Measurements from ENCODE around the gene TCEANC2. TPM values are rescaled to one million over a fixed set of nuclear protein-coding genes. Genes with fewer than 3 reads are reported as not detected.

The TCEANC2 gene
- total and polyA plus RNA-seq, 3 donors from 2014 or later: 10.7 to 16.1 (median 14.1) TPM

DNA sequence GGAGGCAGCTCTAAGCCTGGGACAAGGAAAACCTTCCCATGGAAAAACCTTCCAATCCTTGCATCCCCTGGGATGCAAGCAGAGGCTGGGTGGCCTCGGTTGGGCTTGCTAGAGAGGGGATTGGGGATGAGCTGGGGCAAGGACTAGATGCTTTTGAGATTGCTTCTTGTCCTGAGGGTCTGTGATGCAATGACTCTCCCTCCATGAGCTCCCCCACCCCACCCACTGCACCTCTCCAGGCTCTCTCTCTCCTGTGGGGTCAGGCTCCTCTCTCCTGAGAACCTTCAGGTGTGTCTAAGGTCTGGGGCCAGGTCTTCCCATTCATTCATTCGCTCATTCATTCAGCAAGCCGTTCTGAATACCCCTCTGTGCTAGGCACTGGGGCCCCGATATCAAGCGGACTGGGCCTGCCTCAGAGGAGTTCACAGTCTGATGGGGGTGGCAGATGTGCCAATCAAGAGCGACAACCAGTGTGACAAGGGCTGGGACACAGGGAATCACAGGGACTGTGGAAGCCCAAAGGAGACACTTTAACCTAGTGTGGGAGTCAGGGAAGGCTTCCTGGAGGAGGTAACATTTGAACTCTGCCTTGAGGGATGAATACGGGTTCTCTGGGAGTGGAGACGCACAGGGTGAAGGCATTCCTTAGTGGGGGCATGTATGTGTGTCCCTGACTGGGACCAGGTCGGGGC is 41.9 kb upstream of the TCEANC2 start:
- WGBS, 2 donors: 80 to 85% methylated on average over 9 of the region's 9 CpGs
- no peaks in the 10 kb centered on the region for H3K9me3 ChIP-seq
- intact Hi-C loops (cut with DNase I; ENCODE audit: low total_unique reads): no loop called here
- DNase-seq: no peak
- no peaks in the 10 kb centered on the region for H3K36me3 ChIP-seq (ENCODE audit: low read depth, missing control alignments)
- H3K27me3 ChIP-seq: no peaks in the 10 kb centered on the region
- H3K4me3 ChIP-seq: no peak overlapping the region
- TF ChIP-seq CTCF (IDR thresholded peaks at IDR 0.05) (no peak), POLR2A (IDR thresholded peaks at IDR 0.05) (no peak)
- H3K27ac ChIP-seq: no peak overlapping the region
- H3K4me1 ChIP-seq: no peaks in the 10 kb centered on the region

- no peaks in the 10 kb centered on the region for H3K4me1 ChIP-seq
- no peaks in the 10 kb centered on the region for H3K27me3 ChIP-seq
- no peak overlapping the region for H3K4me3 ChIP-seq
- H3K36me3 ChIP-seq (ENCODE audit: low read depth, missing control alignments): no peaks in the 10 kb centered on the region
- no peak for DNase-seq
- H3K27ac ChIP-seq: no peak overlapping the region
- WGBS, 2 donors: 92% methylated on average over 6 to 9 of the region's 9 CpGs
- H3K9me3 ChIP-seq: no peaks in the 10 kb centered on the region
- intact Hi-C loops (cut with DNase I; ENCODE audit: low total_unique reads): no loop called here
- TF ChIP-seq POLR2A (IDR thresholded peaks at IDR 0.05) (no peak), CTCF (IDR thresholded peaks at IDR 0.05) (no peak)
Observed at GRCh38 chr1:54012008-54012325, 41.4 kb upstream of the TCEANC2 start.

DNA sequence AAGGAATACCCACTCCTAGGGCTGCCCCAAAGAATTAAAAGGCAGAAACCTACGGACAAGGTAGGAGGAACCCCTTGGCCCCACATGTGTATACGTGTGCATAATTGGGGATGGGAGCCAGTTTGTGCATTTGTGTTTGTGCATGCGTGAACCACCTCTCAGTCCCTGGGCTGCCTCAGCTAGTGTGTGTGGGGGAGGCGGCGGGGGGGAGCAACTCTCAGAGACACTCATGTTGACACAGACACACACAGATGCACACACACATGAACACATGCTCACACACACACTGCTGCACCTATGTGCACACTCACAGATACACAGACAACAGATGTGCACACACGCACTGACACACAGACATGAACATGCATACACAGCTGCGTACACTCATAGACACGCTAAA is 40.5 kb upstream of the TCEANC2 start:
- Histone ChIP-seq H3K4me3 (no peak overlapping the region), H3K9me3 (no peaks in the 10 kb centered on the region), H3K4me1 (no peaks in the 10 kb centered on the region), H3K36me3 (ENCODE audit: low read depth, missing control alignments) (no peaks in the 10 kb centered on the region), H3K27ac (no peak overlapping the region), H3K27me3 (no peaks in the 10 kb centered on the region)
- 76 to 82% methylated on average over 8 of the region's 8 CpGs for WGBS, 2 donors
- intact Hi-C loops (cut with DNase I; ENCODE audit: low total_unique reads): no loop called here
- no peak for DNase-seq
- TF ChIP-seq CTCF (IDR thresholded peaks at IDR 0.05) (no peak), POLR2A (IDR thresholded peaks at IDR 0.05) (no peak)

- H3K4me1 ChIP-seq: no peaks in the 10 kb centered on the region
- DNase-seq: no peak
- WGBS, 2 donors: 92 to 93% methylated on average over 7 to 8 of the region's 8 CpGs
- no peak overlapping the region for H3K4me3 ChIP-seq
- H3K36me3 ChIP-seq (ENCODE audit: low read depth, missing control alignments): no peaks in the 10 kb centered on the region
- no peaks in the 10 kb centered on the region for H3K9me3 ChIP-seq
- H3K27me3 ChIP-seq: no peaks in the 10 kb centered on the region
- TF ChIP-seq CTCF (IDR thresholded peaks at IDR 0.05) (no peak), POLR2A (IDR thresholded peaks at IDR 0.05) (no peak)
- H3K27ac ChIP-seq: no peak overlapping the region
- intact Hi-C loops (cut with DNase I; ENCODE audit: low total_unique reads): no loop called here
Observed at GRCh38 chr1:54013393-54014008, 39.9 kb upstream of the TCEANC2 start.

Measured in testis (tissue), 3 donors.